Activated T-helper 17 cell treated with anti-CD3 and anti-CD28 coated beads, Interleukin-2, amount 50 U/mL, for 72 hours (primary cell): ENCODE data around the gene OR10G6. TPM values are rescaled to one million over a fixed set of nuclear protein-coding genes. Genes with fewer than 3 reads are reported as not detected.

ENCODE experiments used
- total RNA-seq, 2 donors: library from RNA; stranded (reverse); gene quantifications; one replicate each; pipeline ENCODE4 v1.2.3, GENCODE V29; 2022

Gene OR10G6
- total RNA-seq, 2 donors from 2014 or later: not detected

Other genes starting within 250 kb of the OR10G6 start
- gene OR6X1, start 240.6 kb downstream of the OR10G6 start, total RNA-seq: not detected
- gene OR6M1, start 188.8 kb downstream of the OR10G6 start, total RNA-seq: not detected
- gene TMEM225, start 109.5 kb downstream of the OR10G6 start, total RNA-seq: not detected
- gene OR8D4, start 93.0 kb downstream of the OR10G6 start, total RNA-seq: not detected
- not detected for gene OR4D5, start 55.5 kb downstream of the OR10G6 start, total RNA-seq
- gene OR6T1, start 51.3 kb downstream of the OR10G6 start, total RNA-seq: not detected
- gene OR10S1, start 17.4 kb downstream of the OR10G6 start, total RNA-seq: not detected
- not detected for gene OR10G4, start 17.8 kb upstream of the OR10G6 start, total RNA-seq
- gene OR10G9, start 27.9 kb upstream of the OR10G6 start, total RNA-seq: not detected
- gene OR10G8, start 31.6 kb upstream of the OR10G6 start, total RNA-seq: not detected
- gene OR10G7, start 46.2 kb upstream of the OR10G6 start, total RNA-seq: not detected
- gene VWA5A, start 120.3 kb upstream of the OR10G6 start, total RNA-seq: 1 to 10 TPM; 5.3 to 6.3 TPM
- gene OR10D3, start 188.2 kb upstream of the OR10G6 start, total RNA-seq: not detected
- gene OR8G1, start 245.9 kb upstream of the OR10G6 start, total RNA-seq: not detected